ENCODE results near the gene SNRNP40. TPM values are rescaled to one million over a fixed set of nuclear protein-coding genes. Genes with fewer than 3 reads are reported as not detected.

The SNRNP40 gene
- total and polyA plus RNA-seq, 2 of the 13 experiments (the other 11 are each of a cell fraction or from before 2014, with no cell fraction given), result 51.0 to 147 TPM

DNA sequence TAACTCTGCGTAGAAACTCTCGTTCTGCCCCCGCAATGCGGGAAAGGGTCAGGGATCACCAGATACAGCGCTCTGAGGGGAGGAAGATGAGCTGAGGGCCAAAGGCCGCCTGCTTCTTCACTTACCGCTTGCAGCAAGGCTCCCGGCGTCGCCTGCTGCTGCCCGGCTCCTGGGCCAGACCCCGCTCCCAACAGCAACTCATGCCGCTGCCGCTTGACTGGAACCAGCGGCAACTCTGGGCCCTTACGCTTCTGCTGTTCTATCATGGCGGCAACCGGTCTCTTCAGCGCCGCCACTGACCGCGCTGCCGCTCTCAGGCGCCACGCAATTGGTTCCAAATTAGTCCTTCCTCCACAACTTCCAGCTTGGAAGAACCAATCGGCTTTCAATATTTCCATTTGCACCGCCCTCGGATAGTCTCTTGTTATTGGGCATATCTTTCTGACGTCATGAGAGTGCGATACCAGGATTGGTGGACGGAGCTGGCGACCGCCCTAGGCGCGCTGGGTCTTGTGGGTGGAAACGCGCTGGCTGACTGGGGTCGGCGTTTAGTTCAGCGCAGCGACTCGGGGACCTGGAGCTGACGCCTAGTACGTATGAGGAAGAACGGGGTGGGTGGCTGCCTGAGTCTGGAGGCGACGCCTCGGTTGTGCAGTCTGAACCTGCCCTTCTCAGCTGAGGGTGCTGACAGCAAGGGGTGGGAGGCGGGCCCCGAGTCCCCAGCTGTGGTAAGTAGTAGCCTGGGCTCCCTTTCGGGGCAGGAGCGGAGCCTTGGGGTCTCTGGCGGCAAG is at the start of gene SNRNP40, which contains the start of gene ZCCHC17 (continued):
- TF ChIP-seq ZNF230 (CRISPR knock-in tag; IDR thresholded peaks at IDR 0.05) (no peak), HMG20A (CRISPR knock-in tag; IDR thresholded peaks at IDR 0.05; ENCODE audit: borderline replicate concordance) (no peak), RFX3 (CRISPR knock-in tag; IDR thresholded peaks at IDR 0.05) (no peak), POLR2G (IDR thresholded peaks at IDR 0.05; ENCODE audit: low read depth, low read length) (peak; percentile 95), ZNF33B (CRISPR knock-in tag; IDR thresholded peaks at IDR 0.05) (no peak), RELA (CRISPR knock-in tag; IDR thresholded peaks at IDR 0.05) (no peak), AKAP8 (CRISPR knock-in tag; IDR thresholded peaks at IDR 0.05) (0 out of 2 replicates have a peak, but pooled peaks have one; percentile 41), ZFP82 (CRISPR knock-in tag; IDR thresholded peaks at IDR 0.05; ENCODE audit: borderline replicate concordance) (peak; percentile 84; the same call in 1 of the 2 replicates), NR2C2 (CRISPR knock-in tag; IDR thresholded peaks at IDR 0.05; ENCODE audit: borderline replicate concordance) (peak; percentile 74; the same call in 1 of the 2 replicates), SMARCC2 (IDR thresholded peaks at IDR 0.05) (no peak), CCDC6 (CRISPR knock-in tag; IDR thresholded peaks at IDR 0.05) (no peak), EHMT2 (IDR thresholded peaks at IDR 0.05; ENCODE audit: borderline replicate concordance, low read depth, low read length) (no peak), ZNF549 (CRISPR knock-in tag; IDR thresholded peaks at IDR 0.05) (no peak), ZNF224 (CRISPR knock-in tag; IDR thresholded peaks at IDR 0.05) (no peak), ZNF205 (CRISPR knock-in tag; IDR thresholded peaks at IDR 0.05) (peak; percentile 30; the same call in 1 of the 2 replicates), ZNF121 (CRISPR knock-in tag; IDR thresholded peaks at IDR 0.05) (no peak), THAP11 (CRISPR knock-in tag; IDR thresholded peaks at IDR 0.05) (peak; percentile 79), ZNF124 (CRISPR knock-in tag; IDR thresholded peaks at IDR 0.05) (no peak), CHCHD3 (CRISPR knock-in tag; IDR thresholded peaks at IDR 0.05) (0 out of 2 replicates have a peak, but pooled peaks have one; percentile 48), ZNF652 (CRISPR knock-in tag; IDR thresholded peaks at IDR 0.05; ENCODE audit: borderline replicate concordance, low read depth) (no peak), DNMT3B (CRISPR knock-in tag; conservative IDR thresholded peaks at IDR 0.05) (peak; percentile 59; the same call in 1 of the 2 replicates), NBN (conservative IDR thresholded peaks at IDR 0.05) (no peak), TMF1 (CRISPR knock-in tag; IDR thresholded peaks at IDR 0.05; ENCODE audit: low read depth) (no peak)
- TF ChIP-seq, protein P1, sequence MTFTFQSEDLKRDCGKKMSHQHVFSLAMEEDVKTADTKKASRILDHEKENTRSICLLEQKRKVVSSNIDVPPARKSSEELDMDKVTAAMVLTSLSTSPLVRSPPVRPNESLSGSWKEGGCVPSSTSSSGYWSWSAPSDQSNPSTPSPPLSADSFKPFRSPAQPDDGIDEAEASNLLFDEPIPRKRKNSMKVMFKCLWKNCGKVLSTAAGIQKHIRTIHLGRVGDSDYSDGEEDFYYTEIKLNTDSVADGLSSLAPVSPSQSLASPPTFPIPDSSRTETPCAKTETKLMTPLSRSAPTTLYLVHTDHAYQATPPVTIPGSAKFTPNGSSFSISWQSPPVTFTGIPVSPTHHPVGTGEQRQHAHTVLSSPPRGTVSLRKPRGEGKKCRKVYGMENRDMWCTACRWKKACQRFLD (CRISPR knock-in tag; IDR thresholded peaks at IDR 0.05; ENCODE audit: borderline replicate concordance), result peak; percentile 41; the same call in 1 of the 2 replicates
- TF ChIP-seq, protein P2, sequence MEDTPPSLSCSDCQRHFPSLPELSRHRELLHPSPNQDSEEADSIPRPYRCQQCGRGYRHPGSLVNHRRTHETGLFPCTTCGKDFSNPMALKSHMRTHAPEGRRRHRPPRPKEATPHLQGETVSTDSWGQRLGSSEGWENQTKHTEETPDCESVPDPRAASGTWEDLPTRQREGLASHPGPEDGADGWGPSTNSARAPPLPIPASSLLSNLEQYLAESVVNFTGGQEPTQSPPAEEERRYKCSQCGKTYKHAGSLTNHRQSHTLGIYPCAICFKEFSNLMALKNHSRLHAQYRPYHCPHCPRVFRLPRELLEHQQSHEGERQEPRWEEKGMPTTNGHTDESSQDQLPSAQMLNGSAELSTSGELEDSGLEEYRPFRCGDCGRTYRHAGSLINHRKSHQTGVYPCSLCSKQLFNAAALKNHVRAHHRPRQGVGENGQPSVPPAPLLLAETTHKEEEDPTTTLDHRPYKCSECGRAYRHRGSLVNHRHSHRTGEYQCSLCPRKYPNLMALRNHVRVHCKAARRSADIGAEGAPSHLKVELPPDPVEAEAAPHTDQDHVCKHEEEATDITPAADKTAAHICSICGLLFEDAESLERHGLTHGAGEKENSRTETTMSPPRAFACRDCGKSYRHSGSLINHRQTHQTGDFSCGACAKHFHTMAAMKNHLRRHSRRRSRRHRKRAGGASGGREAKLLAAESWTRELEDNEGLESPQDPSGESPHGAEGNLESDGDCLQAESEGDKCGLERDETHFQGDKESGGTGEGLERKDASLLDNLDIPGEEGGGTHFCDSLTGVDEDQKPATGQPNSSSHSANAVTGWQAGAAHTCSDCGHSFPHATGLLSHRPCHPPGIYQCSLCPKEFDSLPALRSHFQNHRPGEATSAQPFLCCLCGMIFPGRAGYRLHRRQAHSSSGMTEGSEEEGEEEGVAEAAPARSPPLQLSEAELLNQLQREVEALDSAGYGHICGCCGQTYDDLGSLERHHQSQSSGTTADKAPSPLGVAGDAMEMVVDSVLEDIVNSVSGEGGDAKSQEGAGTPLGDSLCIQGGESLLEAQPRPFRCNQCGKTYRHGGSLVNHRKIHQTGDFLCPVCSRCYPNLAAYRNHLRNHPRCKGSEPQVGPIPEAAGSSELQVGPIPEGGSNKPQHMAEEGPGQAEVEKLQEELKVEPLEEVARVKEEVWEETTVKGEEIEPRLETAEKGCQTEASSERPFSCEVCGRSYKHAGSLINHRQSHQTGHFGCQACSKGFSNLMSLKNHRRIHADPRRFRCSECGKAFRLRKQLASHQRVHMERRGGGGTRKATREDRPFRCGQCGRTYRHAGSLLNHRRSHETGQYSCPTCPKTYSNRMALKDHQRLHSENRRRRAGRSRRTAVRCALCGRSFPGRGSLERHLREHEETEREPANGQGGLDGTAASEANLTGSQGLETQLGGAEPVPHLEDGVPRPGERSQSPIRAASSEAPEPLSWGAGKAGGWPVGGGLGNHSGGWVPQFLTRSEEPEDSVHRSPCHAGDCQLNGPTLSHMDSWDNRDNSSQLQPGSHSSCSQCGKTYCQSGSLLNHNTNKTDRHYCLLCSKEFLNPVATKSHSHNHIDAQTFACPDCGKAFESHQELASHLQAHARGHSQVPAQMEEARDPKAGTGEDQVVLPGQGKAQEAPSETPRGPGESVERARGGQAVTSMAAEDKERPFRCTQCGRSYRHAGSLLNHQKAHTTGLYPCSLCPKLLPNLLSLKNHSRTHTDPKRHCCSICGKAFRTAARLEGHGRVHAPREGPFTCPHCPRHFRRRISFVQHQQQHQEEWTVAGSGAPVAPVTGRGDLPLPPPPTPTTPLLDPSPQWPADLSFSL (CRISPR knock-in tag; IDR thresholded peaks at IDR 0.05), result no peak

Measured in HepG2 (cell line).